Measurements from ENCODE around the gene GGCX.
A peak's percentile ranks its signal among the peaks of the same experiment; 100 is the strongest.

The GGCX gene

GRCh38 chr2:85541753-85542457 is 19.4 kb downstream of the GGCX start:
- no peak for DNase-seq (ENCODE audit: low read depth)

- no peak for DNase-seq (ENCODE audit: low read depth)
These were observed 20.0 kb downstream of the GGCX start for GRCh38 chr2:85541262-85541661.

GRCh38 chr2:85540133-85540648 is 21.1 kb downstream of the GGCX start:
- no peak for DNase-seq (ENCODE audit: low read depth)

GRCh38 chr2:85539361-85540132 is 21.7 kb downstream of the GGCX start:
- peak; percentile 57 for DNase-seq (ENCODE audit: low read depth)

- DNase-seq (ENCODE audit: low read depth): peak; percentile 70
These were observed 22.6 kb downstream of the GGCX start, which contains the start of gene MAT2A for GRCh38 chr2:85538507-85539360. Gene MAT2A (plus strand): TSS chr2:85539168. CDS start chr2:85539288, 120 bp downstream.

- no peak for DNase-seq (ENCODE audit: low read depth)
These were observed 23.4 kb downstream of the GGCX start for GRCh38 chr2:85537600-85538506.

- no peak for DNase-seq (ENCODE audit: low read depth)
These were observed 24.8 kb downstream of the GGCX start for GRCh38 chr2:85536479-85536878.

- DNase-seq (ENCODE audit: low read depth): no peak
These were observed 26.4 kb downstream of the GGCX start for GRCh38 chr2:85534881-85535280.

GRCh38 chr2:85534099-85534498 is 27.2 kb downstream of the GGCX start:
- DNase-seq (ENCODE audit: low read depth): no peak

- no peak for DNase-seq (ENCODE audit: low read depth)
These were observed 29.7 kb downstream of the GGCX start for GRCh38 chr2:85531589-85531988.

GRCh38 chr2:85529809-85530208 is 31.5 kb downstream of the GGCX start:
- no peak for DNase-seq (ENCODE audit: low read depth)

GRCh38 chr2:85528355-85528754 is 32.9 kb downstream of the GGCX start:
- no peak for DNase-seq (ENCODE audit: low read depth)

- no peak for DNase-seq (ENCODE audit: low read depth)
These were observed 33.5 kb downstream of the GGCX start for GRCh38 chr2:85527787-85528186.

GRCh38 chr2:85525567-85525966 is 35.7 kb downstream of the GGCX start:
- DNase-seq (ENCODE audit: low read depth): no peak

- no peak for DNase-seq (ENCODE audit: low read depth)
These were observed 36.3 kb downstream of the GGCX start for GRCh38 chr2:85525029-85525428.

- no peak for DNase-seq (ENCODE audit: low read depth)
These were observed 36.9 kb downstream of the GGCX start for GRCh38 chr2:85524336-85524908.

GRCh38 chr2:85523903-85524335 is 37.4 kb downstream of the GGCX start:
- DNase-seq (ENCODE audit: low read depth): no peak

- DNase-seq (ENCODE audit: low read depth): no peak
These were observed 38.0 kb downstream of the GGCX start for GRCh38 chr2:85523062-85523902.

- DNase-seq (ENCODE audit: low read depth): no peak
These were observed 39.1 kb downstream of the GGCX start for GRCh38 chr2:85522090-85522647.

Measured in T-helper 22 cell (primary cell).